CD14-positive monocyte (primary cell): ENCODE results near the gene GTF2H3. TPM values are rescaled to one million over a fixed set of nuclear protein-coding genes. Genes with fewer than 3 reads are reported as not detected.

ENCODE experiments used
- DNase-seq, 3 donors: peaks; one replicate each; pipeline ENCODE4 v3.0.0-alpha.2; 2011 to 2022
- H2AFZ ChIP-seq: 2 replicates; pipeline ENCODE4 v1.6.0; 2012; ENCODE audit warnings: mild to moderate bottlenecking, low read depth, low read length, inconsistent platforms; ENCODE audit not compliant: insufficient read depth, poor library complexity, severe bottlenecking
- H3K27ac ChIP-seq, 2 donors: 1 replicate in 1 of 2; 2 replicates in 1 of 2; pipeline ENCODE4 v1.5.1; 2012 to 2013; ENCODE audit warnings: low read length in 2 of 2, control low read depth in 1 of 2, inconsistent platforms in 1 of 2, low read depth in 1 of 2, mild to moderate bottlenecking in 1 of 2
- H3K27me3 ChIP-seq, 2 donors: one replicate each; pipeline versions ENCODE4 v1.6.0 to v1.6.1; 2011 to 2013; ENCODE audit warnings: low read length in 2 of 2; ENCODE audit not compliant: control insufficient read depth in 2 of 2, insufficient read depth in 2 of 2
- H3K36me3 ChIP-seq, 2 donors: replicated peaks in 1 of 2; 1 replicate in 1 of 2; 2 replicates in 1 of 2; pipeline versions ENCODE4 v1.5.1 to v1.6.1; 2012 to 2013; ENCODE audit warnings: low read length in 2 of 2, control low read depth in 1 of 2, inconsistent platforms in 1 of 2, mild to moderate bottlenecking in 1 of 2; ENCODE audit not compliant: insufficient read depth in 2 of 2, control insufficient read depth in 1 of 2
- H3K4me1 ChIP-seq, 2 donors: 1 replicate in 1 of 2; 2 replicates in 1 of 2; pipeline versions ENCODE4 v1.5.1 to v1.6.1; 2012 to 2013; ENCODE audit warnings: low read length in 2 of 2, control low read depth in 1 of 2, inconsistent platforms in 1 of 2, mild to moderate bottlenecking in 1 of 2, moderate library complexity in 1 of 2; ENCODE audit not compliant: insufficient read depth in 2 of 2, control insufficient read depth in 1 of 2
- H3K4me2 ChIP-seq: replicated peaks from 2 replicates; pipeline ENCODE3; 2012; ENCODE audit warnings: low read length, moderate library complexity, mild to moderate bottlenecking; ENCODE audit not compliant: poor library complexity, severe bottlenecking; ENCODE audit errors: extremely low read depth
- H3K4me3 ChIP-seq, 3 experiments: fragments of 200-600 bp in 1 of 3; sonication (generic) in 1 of 3; replicated peaks in 1 of 3; 1 replicate in 2 of 3; 2 replicates in 1 of 3; pipeline ENCODE4 v1.5.1; 2011 to 2013; ENCODE audit warnings: low read length in 3 of 3, mild to moderate bottlenecking in 3 of 3, control low read depth in 2 of 3, low read depth in 2 of 3, inconsistent platforms in 1 of 3, moderate library complexity in 1 of 3
- H3K79me2 ChIP-seq: 2 replicates; pipeline ENCODE4 v1.6.0; 2012; ENCODE audit warnings: mild to moderate bottlenecking, control low read depth, inconsistent platforms, low read length, moderate library complexity; ENCODE audit not compliant: insufficient read depth
- H3K9ac ChIP-seq: 2 replicates; pipeline ENCODE4 v1.6.0; 2017; ENCODE audit warnings: low read length, mild to moderate bottlenecking; ENCODE audit not compliant: insufficient read depth, poor library complexity, severe bottlenecking
- H3K9me3 ChIP-seq, 2 donors: replicated peaks in 1 of 2; 1 replicate in 1 of 2; 2 replicates in 1 of 2; pipeline versions ENCODE4 v1.5.1 to v1.6.1; 2012 to 2013; ENCODE audit warnings: low read length in 2 of 2, control low read depth in 1 of 2; ENCODE audit not compliant: control insufficient read depth in 1 of 2, insufficient read depth in 1 of 2
- H4K20me1 ChIP-seq: 2 replicates; pipeline ENCODE4 v1.6.0; 2012; ENCODE audit warnings: mild to moderate bottlenecking, low read length, control low read depth, moderate library complexity; ENCODE audit not compliant: insufficient read depth
- H3K27ac Mint-ChIP-seq, 7 donors: one replicate each; pipeline ENCODE4 v1.8.0; 2020; ENCODE audit warnings: mild to moderate bottlenecking in 7 of 7, mixed read lengths in 7 of 7, moderate library complexity in 6 of 7, inconsistent platforms in 2 of 7
- H3K27me3 Mint-ChIP-seq, 3 donors: one replicate each; pipeline ENCODE4 v1.8.0; 2021 to 2022; ENCODE audit warnings: low read depth in 3 of 3, mild to moderate bottlenecking in 3 of 3, mixed read lengths in 3 of 3, moderate library complexity in 3 of 3, inconsistent platforms in 1 of 3
- H3K36me3 Mint-ChIP-seq, 2 donors: one replicate each; pipeline ENCODE4 v1.8.0; 2020; ENCODE audit warnings: mixed read lengths in 2 of 2, inconsistent platforms in 1 of 2, mild to moderate bottlenecking in 1 of 2
- H3K4me1 Mint-ChIP-seq: one replicate; pipeline ENCODE4 v1.8.0; 2020; ENCODE audit warnings: mild to moderate bottlenecking, mixed read lengths
- H3K4me3 Mint-ChIP-seq, 2 donors: one replicate each; pipeline ENCODE4 v1.8.0; 2020; ENCODE audit warnings: mild to moderate bottlenecking in 2 of 2, mixed read lengths in 2 of 2, moderate library complexity in 1 of 2
- H3K9me3 Mint-ChIP-seq, 7 donors: one replicate each; pipeline ENCODE4 v1.8.0; 2020 to 2022; ENCODE audit warnings: mixed read lengths in 7 of 7, mild to moderate bottlenecking in 6 of 7, moderate library complexity in 6 of 7, inconsistent platforms in 2 of 7
- CTCF ChIP-seq: fragments of 200-600 bp; IDR thresholded peaks from one replicate; pipeline ENCODE4 v1.8.0; 2022; ENCODE audit warnings: antibody characterized with exemption, mild to moderate bottlenecking
- WGBS: methylation state at CpG from one replicate; pipeline ENCODE4 v1.1.5; 2013; ENCODE audit warnings: missing lambda C conversion rate; ENCODE audit not compliant: insufficient coverage; 5-methylcytosine and 5-hydroxymethylcytosine counted together
- intact Hi-C, 2 donors: fragments of 100-400 bp; cut with micrococcal nuclease; formaldehyde crosslinking; loops; one replicate each; pipeline versions ENCODE4 v1.15.0 to v1.15.1; 2023
- polyA plus RNA-seq, 3 donors: library from polyadenylated mRNA; depleted of rRNA in 1 of 3; unstranded in 2 of 3; stranded (reverse) in 1 of 3; fragments of 300-500 nt in 2 of 3; fragments of >200 nt in 1 of 3; fragmentation: Illumina TruSeq in 2 of 3; gene quantifications; 1 replicate in 2 of 3; 2 replicates in 1 of 3; pipeline ENCODE4 v1.2.3, GENCODE V29; 2012 to 2021

The GTF2H3 gene
- polyA plus RNA-seq, 3 donors = 8.2 to 21.7 (median 12.3) TPM

GRCh38 chr12:123696207-123696606 lies 62.6 kb downstream of the GTF2H3 start:
- Histone ChIP-seq H2AFZ (no peak overlapping the region), H3K79me2 (no peaks in the 10 kb centered on the region), H3K27ac (no peak overlapping the region), H4K20me1 (no peaks in the 10 kb centered on the region), H3K36me3 (no peaks in the 10 kb centered on the region), H3K27me3 (no peaks in the 10 kb centered on the region), H3K4me3 (no peak overlapping the region), H3K4me1 (no peaks in the 10 kb centered on the region), H3K9me3 (no peaks in the 10 kb centered on the region), H3K9ac (no peak overlapping the region), H3K4me2 (no peak overlapping the region)
- no peak overlapping the region for H3K4me3 Mint-ChIP-seq
- H3K9me3 Mint-ChIP-seq = no peaks in the 10 kb centered on the region
- no peak for DNase-seq
- no peak overlapping the region for H3K27ac Mint-ChIP-seq
- 89% methylated on average over 4 of the region's 8 CpGs for WGBS
- peaks cover 1 to 6% of the 10 kb centered on the region in 2 donors for H3K36me3 Mint-ChIP-seq
- H3K4me1 Mint-ChIP-seq = no peaks in the 10 kb centered on the region
- H3K27me3 Mint-ChIP-seq = no peaks in the 10 kb centered on the region
- intact Hi-C loops = no loop called here
- no peak for TF ChIP-seq CTCF

GRCh38 chr12:123696646-123697045 lies 63.0 kb downstream of the GTF2H3 start:
- Histone ChIP-seq H3K79me2 (no peaks in the 10 kb centered on the region), H3K27me3 (no peaks in the 10 kb centered on the region), H3K4me3 (no peak overlapping the region), H2AFZ (no peak overlapping the region), H3K4me1 (no peaks in the 10 kb centered on the region), H3K9ac (no peak overlapping the region), H3K27ac (no peak overlapping the region), H3K9me3 (no peaks in the 10 kb centered on the region), H4K20me1 (no peaks in the 10 kb centered on the region), H3K36me3 (no peaks in the 10 kb centered on the region), H3K4me2 (no peak overlapping the region)
- no peak for TF ChIP-seq CTCF
- Mint-ChIP-seq H3K4me1 (no peaks in the 10 kb centered on the region), H3K36me3 (peaks cover 1 to 6% of the 10 kb centered on the region in 2 donors), H3K27ac (no peak overlapping the region), H3K4me3 (no peak overlapping the region), H3K27me3 (no peaks in the 10 kb centered on the region), H3K9me3 (no peaks in the 10 kb centered on the region)
- DNase-seq = no peak
- 91% methylated on average over 2 of the region's 4 CpGs for WGBS
- intact Hi-C loops = no loop called here
